Type B pancreatic cell (in vitro differentiated cells): ENCODE results near the gene FAM78A. TPM values are rescaled to one million over a fixed set of nuclear protein-coding genes. Genes with fewer than 3 reads are reported as not detected.

ENCODE experiments used
- DNase-seq: peaks from one replicate; pipeline ENCODE4 v3.0.0; 2021; ENCODE audit warnings: mixed read lengths; ENCODE audit not compliant: unreplicated experiment; ENCODE audit errors: extremely low spot score
- H3K27ac Mint-ChIP-seq: 2 replicates; pipeline ENCODE4 v1.8.0; 2021; ENCODE audit warnings: mild to moderate bottlenecking, mixed read lengths
- H3K27me3 Mint-ChIP-seq: 2 replicates; pipeline ENCODE4 v1.8.0; 2021; ENCODE audit warnings: mixed read lengths
- H3K36me3 Mint-ChIP-seq: 2 replicates; pipeline ENCODE4 v1.8.0; 2021; ENCODE audit warnings: mixed read lengths
- H3K4me1 Mint-ChIP-seq: one replicate; pipeline ENCODE4 v1.8.0; 2021; ENCODE audit warnings: mixed read lengths; ENCODE audit not compliant: unreplicated experiment
- H3K4me3 Mint-ChIP-seq: 2 replicates; pipeline ENCODE4 v1.8.0; 2021; ENCODE audit warnings: mild to moderate bottlenecking, mixed read lengths
- H3K9me3 Mint-ChIP-seq: 2 replicates; pipeline ENCODE4 v1.8.0; 2021; ENCODE audit warnings: mixed read lengths
- CTCF ChIP-seq: fragments of 200-600 bp; sonication (generic); conservative IDR thresholded peaks from 2 replicates; pipeline ENCODE4 v1.5.0; 2021; ENCODE audit warnings: antibody characterized with exemption, mild to moderate bottlenecking
- total RNA-seq: library from RNA; stranded (reverse); gene quantifications from 2 replicates; pipeline ENCODE4 v1.2.1, GENCODE V29; 2021; ENCODE audit warnings: low replicate concordance

Gene FAM78A
- total RNA-seq, 1 donor from 2014 or later = 1.9 TPM

GRCh38 chr9:131233556-131233955 lies 42.8 kb downstream of the FAM78A start:
- no peak for DNase-seq
- TF ChIP-seq CTCF = no peak
- H3K4me3 Mint-ChIP-seq = no peak overlapping the region
- peaks cover 7% of the 10 kb centered on the region for H3K4me1 Mint-ChIP-seq
- no peaks in the 10 kb centered on the region for H3K27me3 Mint-ChIP-seq
- H3K9me3 Mint-ChIP-seq = no peaks in the 10 kb centered on the region
- H3K27ac Mint-ChIP-seq = no peak overlapping the region
- peaks cover 11% of the 10 kb centered on the region for H3K36me3 Mint-ChIP-seq

DNA sequence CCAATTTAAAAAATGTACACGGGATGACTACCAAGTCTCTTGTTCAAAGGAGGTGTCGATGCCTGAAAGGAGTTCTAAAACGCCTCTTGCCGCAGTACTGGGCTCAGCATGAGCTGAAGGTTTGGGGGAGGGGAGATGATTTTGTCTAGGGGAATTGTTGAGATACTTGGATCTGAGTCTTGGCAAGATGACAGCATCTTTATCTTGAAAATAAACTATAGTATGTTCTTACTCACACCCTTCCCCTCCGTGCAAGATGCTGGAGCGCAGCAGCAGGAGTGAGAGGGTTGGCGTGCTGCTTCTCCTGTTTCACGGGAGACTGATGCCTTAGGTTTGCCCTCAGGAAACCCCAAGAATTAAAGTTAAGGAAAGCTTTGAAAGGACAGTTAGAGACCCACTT lies 47.3 kb downstream of the FAM78A start:
- Mint-ChIP-seq H3K36me3 (peaks cover 11% of the 10 kb centered on the region), H3K27me3 (no peaks in the 10 kb centered on the region), H3K4me3 (no peak overlapping the region), H3K9me3 (no peaks in the 10 kb centered on the region), H3K27ac (no peak overlapping the region), H3K4me1 (peaks cover 4% of the 10 kb centered on the region)
- DNase-seq = no peak
- TF ChIP-seq CTCF = no peak

- no peak overlapping the region for H3K27ac Mint-ChIP-seq
- H3K36me3 Mint-ChIP-seq = peaks cover 11% of the 10 kb centered on the region
- no peaks in the 10 kb centered on the region for H3K9me3 Mint-ChIP-seq
- TF ChIP-seq CTCF = no peak
- no peak overlapping the region for H3K4me3 Mint-ChIP-seq
- H3K27me3 Mint-ChIP-seq = no peaks in the 10 kb centered on the region
- peaks cover 4% of the 10 kb centered on the region for H3K4me1 Mint-ChIP-seq
- DNase-seq = no peak
These were observed 48.3 kb downstream of the FAM78A start for GRCh38 chr9:131227959-131228460.

GRCh38 chr9:131227112-131227958 lies 49.0 kb downstream of the FAM78A start:
- Mint-ChIP-seq H3K4me3 (no peak overlapping the region), H3K9me3 (no peaks in the 10 kb centered on the region), H3K27me3 (no peaks in the 10 kb centered on the region), H3K36me3 (peaks cover 15% of the 10 kb centered on the region), H3K27ac (no peak overlapping the region), H3K4me1 (peaks cover 4% of the 10 kb centered on the region)
- DNase-seq = no peak
- no peak for TF ChIP-seq CTCF

DNA sequence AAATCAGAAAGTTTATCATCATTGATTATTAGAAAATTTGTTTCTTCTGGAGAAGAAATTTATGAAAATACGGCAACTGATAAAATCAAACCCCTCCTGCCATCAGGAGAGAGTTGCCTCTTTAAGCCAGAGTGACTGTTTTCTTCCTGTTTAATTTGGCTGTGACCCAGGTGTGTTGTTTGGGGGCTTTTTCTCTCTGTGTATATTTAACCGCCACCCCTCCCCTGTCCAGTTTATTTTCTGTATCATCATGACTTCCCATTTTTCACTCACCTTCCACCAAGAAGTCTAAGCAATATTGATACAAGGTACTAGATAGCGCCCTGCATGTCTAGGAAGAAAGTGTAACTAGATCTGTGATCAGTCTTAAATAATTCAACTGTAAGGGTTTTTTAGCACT lies 50.1 kb downstream of the FAM78A start:
- no peaks in the 10 kb centered on the region for H3K27me3 Mint-ChIP-seq
- peaks cover 4% of the 10 kb centered on the region for H3K4me1 Mint-ChIP-seq
- H3K27ac Mint-ChIP-seq = no peak overlapping the region
- H3K36me3 Mint-ChIP-seq = peaks cover 10% of the 10 kb centered on the region
- no peaks in the 10 kb centered on the region for H3K9me3 Mint-ChIP-seq
- H3K4me3 Mint-ChIP-seq = no peak overlapping the region
- no peak for TF ChIP-seq CTCF
- no peak for DNase-seq
